Omental fat pad (tissue), 4 donors: ENCODE results near the gene GPBP1L1. TPM values are rescaled to one million over a fixed set of nuclear protein-coding genes. Genes with fewer than 3 reads are reported as not detected.
A peak's percentile ranks its signal among the peaks of the same experiment; 100 is the strongest.

ENCODE experiments used
- ATAC-seq: fragments of 150-250 bp; one replicate; pipeline ENCODE4 v1.9.1; 2016; ENCODE audit warnings: mild to moderate bottlenecking, moderate library complexity; ENCODE audit not compliant: low FRiP score
- DNase-seq: peaks from one replicate; pipeline ENCODE4 v3.0.0-alpha.2; 2019; ENCODE audit warnings: low spot score
- CTCF ChIP-seq, 3 donors: fragments of 450-650 bp; IDR thresholded peaks; one replicate each; pipeline ENCODE4 v1.5.1; 2016 to 2017; ENCODE audit warnings: antibody characterized with exemption in 3 of 3, mild to moderate bottlenecking in 3 of 3, moderate library complexity in 2 of 3
- total RNA-seq, 4 donors: library from RNA; depleted of rRNA; stranded (reverse); fragments of >200 nt; gene quantifications; one replicate each; pipeline ENCODE4 v1.1.0, GENCODE V29; 2016

The GPBP1L1 gene
- total RNA-seq, 4 donors from 2014 or later, result 75.1 to 116 (median 105) TPM

- TF ChIP-seq CTCF (IDR thresholded peaks at IDR 0.05), result no peak
- ATAC-seq (peak; percentile 98), DNase-seq (peak; percentile 79)
Measured at GRCh38 chr1:45687014-45687753, 851 bp upstream of the GPBP1L1 start.

- ATAC-seq (peak; percentile 1), DNase-seq (peak; percentile 62)
- no peak for TF ChIP-seq CTCF (IDR thresholded peaks at IDR 0.05)
Measured at GRCh38 chr1:45686015-45686287, 382 bp downstream of the GPBP1L1 start.

GRCh38 chr1:45685308-45686014 is 872 bp downstream of the GPBP1L1 start:
- no peak for TF ChIP-seq CTCF (IDR thresholded peaks at IDR 0.05)
- ATAC-seq (no peak), DNase-seq (no peak)

GRCh38 chr1:45684402-45684801 is 1.9 kb downstream of the GPBP1L1 start:
- DNase-seq, result no peak
- no peak for ATAC-seq

GRCh38 chr1:45682942-45683341 is 3.4 kb downstream of the GPBP1L1 start:
- DNase-seq (no peak), ATAC-seq (no peak)
- TF ChIP-seq CTCF (IDR thresholded peaks at IDR 0.05), result no peak

More at GRCh38 chr1:45684402-45684801, 1.9 kb downstream of the GPBP1L1 start:
- TF ChIP-seq CTCF (IDR thresholded peaks at IDR 0.05), result no peak

GRCh38 chr1:45679123-45679522 is 7.2 kb downstream of the GPBP1L1 start:
- ATAC-seq (no peak), DNase-seq (no peak)
- no peak for TF ChIP-seq CTCF (IDR thresholded peaks at IDR 0.05)

GRCh38 chr1:45678489-45678888 is 7.8 kb downstream of the GPBP1L1 start:
- no peak for ATAC-seq
- no peak for DNase-seq
- TF ChIP-seq CTCF (IDR thresholded peaks at IDR 0.05), result no peak
